HEK293T (cell line): Measurements from ENCODE around the gene GRAMD2A.

Source experiments
- CTCF ChIA-PET: fragments of 350-600 bp; formaldehyde crosslinking; extraction: SDS; loops from one replicate; lab custom pipeline; 2021; ENCODE audit warnings: antibody characterized with exemption, inconsistent platforms; lab: Yijun Ruan, JAX
- POLR2A ChIA-PET: fragments of 350-600 bp; formaldehyde crosslinking; extraction: SDS; loops from one replicate; lab custom pipeline; 2020; ENCODE audit warnings: antibody characterized with exemption, inconsistent platforms; lab: Yijun Ruan, JAX
- DNase-seq: peaks from one replicate; pipeline ENCODE4 v3.0.0; 2012; ENCODE audit warnings: mixed read lengths; ENCODE audit errors: extremely low spot score
- ARNT ChIP-seq: fragments of 450-650 bp; IDR thresholded peaks from 2 replicates; pipeline ENCODE4 v1.6.1; 2017; ENCODE audit warnings: mild to moderate bottlenecking
- BHLHE40 ChIP-seq: fragments of 450-650 bp; IDR thresholded peaks from 2 replicates; pipeline ENCODE4 v1.6.1; 2016; ENCODE audit warnings: mild to moderate bottlenecking, moderate library complexity, borderline replicate concordance
- CTBP1 ChIP-seq: fragments of 450-650 bp; IDR thresholded peaks from 2 replicates; pipeline ENCODE4 v1.6.1; 2016; ENCODE audit warnings: borderline replicate concordance
- ELF4 ChIP-seq: fragments of 450-650 bp; IDR thresholded peaks from 2 replicates; pipeline ENCODE4 v1.6.1; 2017; ENCODE audit warnings: antibody characterized with exemption
- FOXA1 ChIP-seq: fragments of 450-650 bp; IDR thresholded peaks from 2 replicates; pipeline ENCODE4 v1.6.1; 2016; ENCODE audit warnings: mild to moderate bottlenecking
- FOXK2 ChIP-seq: fragments of 450-650 bp; IDR thresholded peaks from 2 replicates; pipeline ENCODE4 v1.6.1; 2016; ENCODE audit warnings: mild to moderate bottlenecking
- FOXM1 ChIP-seq: fragments of 450-650 bp; IDR thresholded peaks from 2 replicates; pipeline ENCODE4 v1.6.1; 2017; ENCODE audit warnings: mild to moderate bottlenecking, borderline replicate concordance
- HDGF ChIP-seq: fragments of 450-650 bp; IDR thresholded peaks from 2 replicates; pipeline ENCODE4 v1.6.1; 2017; ENCODE audit warnings: antibody characterized with exemption, borderline replicate concordance
- L3MBTL2 ChIP-seq: fragments of 450-650 bp; conservative IDR thresholded peaks from 2 replicates; pipeline ENCODE4 v1.6.1; 2016; ENCODE audit warnings: mild to moderate bottlenecking
- LEF1 ChIP-seq: fragments of 450-650 bp; IDR thresholded peaks from 2 replicates; pipeline ENCODE4 v1.6.1; 2017; ENCODE audit warnings: mild to moderate bottlenecking, borderline replicate concordance
- NFRKB ChIP-seq: fragments of 450-650 bp; IDR thresholded peaks from 2 replicates; pipeline ENCODE4 v1.6.1; 2016; ENCODE audit warnings: mild to moderate bottlenecking, moderate library complexity
- SP1 ChIP-seq: fragments of 450-650 bp; IDR thresholded peaks from 2 replicates; pipeline ENCODE4 v1.6.1; 2017
- SUZ12 ChIP-seq: fragments of 450-650 bp; IDR thresholded peaks from 2 replicates; pipeline ENCODE4 v1.6.1; 2016; ENCODE audit warnings: mild to moderate bottlenecking
- TARDBP ChIP-seq: fragments of 450-650 bp; IDR thresholded peaks from 2 replicates; pipeline ENCODE4 v1.6.1; 2016
- ZNF384 ChIP-seq: fragments of 450-650 bp; IDR thresholded peaks from 2 replicates; pipeline ENCODE4 v1.6.1; 2016
- TF ChIP-seq, protein P1 (sequence below): fragments of 450-650 bp; IDR thresholded peaks from 2 replicates; pipeline ENCODE4 v1.6.1; 2016

The GRAMD2A gene

GRCh38 chr15:72195101-72195511, 2.5 kb downstream of the GRAMD2A start:
- CTCF ChIA-PET: no interaction called here
- TF ChIP-seq FOXM1 (no peak), ARNT (no peak), NFRKB (no peak), LEF1 (no peak), SP1 (no peak), FOXA1 (no peak)
- TF ChIP-seq, protein P1, sequence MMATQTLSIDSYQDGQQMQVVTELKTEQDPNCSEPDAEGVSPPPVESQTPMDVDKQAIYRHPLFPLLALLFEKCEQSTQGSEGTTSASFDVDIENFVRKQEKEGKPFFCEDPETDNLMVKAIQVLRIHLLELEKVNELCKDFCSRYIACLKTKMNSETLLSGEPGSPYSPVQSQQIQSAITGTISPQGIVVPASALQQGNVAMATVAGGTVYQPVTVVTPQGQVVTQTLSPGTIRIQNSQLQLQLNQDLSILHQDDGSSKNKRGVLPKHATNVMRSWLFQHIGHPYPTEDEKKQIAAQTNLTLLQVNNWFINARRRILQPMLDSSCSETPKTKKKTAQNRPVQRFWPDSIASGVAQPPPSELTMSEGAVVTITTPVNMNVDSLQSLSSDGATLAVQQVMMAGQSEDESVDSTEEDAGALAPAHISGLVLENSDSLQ: no peak

GRCh38 chr15:72193836-72194396, 3.7 kb downstream of the GRAMD2A start:
- TF ChIP-seq SP1: no peak
- TF ChIP-seq LEF1: no peak
- TF ChIP-seq ELF4: no peak
- no peak for TF ChIP-seq ZNF384
- no peak for TF ChIP-seq ARNT
- TF ChIP-seq FOXA1: no peak
- TF ChIP-seq L3MBTL2: no peak
- TF ChIP-seq CTBP1: no peak
- TF ChIP-seq FOXM1: no peak
- TF ChIP-seq SUZ12: no peak
- TF ChIP-seq, protein P1: no peak
- TF ChIP-seq HDGF: no peak
- no peak for TF ChIP-seq NFRKB
- no peak for TF ChIP-seq TARDBP
- TF ChIP-seq FOXK2: no peak
- TF ChIP-seq BHLHE40: no peak
- DNase-seq: no peak
- ChIA-PET POLR2A (no interaction called here), CTCF (no interaction called here)

More at GRCh38 chr15:72195101-72195511, 2.5 kb downstream of the GRAMD2A start:
- no peak for DNase-seq
- POLR2A ChIA-PET: interaction anchor here (1.4 to 1.5 kb wide), 2 partner anchors 35 to 37 kb away, joined by 4 to 9 read pairs; partner anchors contain the start of gene PKM

- no peak for TF ChIP-seq TARDBP
- TF ChIP-seq ZNF384: no peak
- no peak for TF ChIP-seq ELF4
- no peak for TF ChIP-seq NFRKB
- no peak for TF ChIP-seq ARNT
- TF ChIP-seq, protein P1: no peak
- POLR2A ChIA-PET: no interaction called here
- no peak for DNase-seq
- CTCF ChIA-PET: no interaction called here
Measured at GRCh38 chr15:72192416-72192815, 5.2 kb downstream of the GRAMD2A start.

GRCh38 chr15:72189250-72189902, 8.2 kb downstream of the GRAMD2A start:
- ChIA-PET CTCF (interaction anchor here (0.9 kb wide), 1 partner anchor 12 kb away, joined by 3 read pairs; no protein-coding TSS in a partner anchor), POLR2A (no interaction called here)
- no peak for TF ChIP-seq BHLHE40
- no peak for DNase-seq

- CTCF ChIA-PET: interaction anchor here (0.9 kb wide), 1 partner anchor 441 kb away, joined by 3 read pairs; no protein-coding TSS in a partner anchor
- POLR2A ChIA-PET: interaction anchor here (0.8 kb wide), 1 partner anchor 46 kb away, joined by 3 read pairs; no protein-coding TSS in a partner anchor
- no peak for DNase-seq
- TF ChIP-seq ZNF384 (no peak), LEF1 (no peak), HDGF (no peak), FOXM1 (no peak), TARDBP (no peak), ELF4 (no peak), SP1 (no peak), SUZ12 (no peak), FOXA1 (no peak)
Measured at GRCh38 chr15:72184165-72184811, 13.3 kb downstream of the GRAMD2A start.

DNA sequence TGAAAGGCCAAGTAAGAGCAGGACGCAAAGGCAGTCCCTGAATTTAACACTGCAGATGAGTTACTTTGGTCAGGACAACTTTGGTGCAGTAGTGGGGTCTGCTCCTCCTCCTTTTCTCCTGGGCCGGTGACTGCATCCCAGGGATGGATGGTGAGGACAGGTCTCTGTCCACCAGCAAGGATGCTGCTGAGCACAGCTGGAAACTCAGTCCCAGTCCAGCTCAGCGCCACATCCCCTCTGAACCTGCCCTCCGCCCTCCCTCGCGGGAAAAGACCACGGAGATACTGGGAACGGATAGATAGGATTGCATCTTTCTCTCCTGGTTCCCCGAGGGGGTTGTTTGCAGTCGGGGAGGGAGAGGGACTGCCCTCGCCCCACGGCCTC, 13.8 kb downstream of the GRAMD2A start:
- POLR2A ChIA-PET: interaction anchor here (0.8 kb wide), 1 partner anchor 47 kb away, joined by 3 read pairs; no protein-coding TSS in a partner anchor
- TF ChIP-seq HDGF: no peak
- TF ChIP-seq FOXM1: no peak
- CTCF ChIA-PET: no interaction called here
- no peak for DNase-seq

DNA sequence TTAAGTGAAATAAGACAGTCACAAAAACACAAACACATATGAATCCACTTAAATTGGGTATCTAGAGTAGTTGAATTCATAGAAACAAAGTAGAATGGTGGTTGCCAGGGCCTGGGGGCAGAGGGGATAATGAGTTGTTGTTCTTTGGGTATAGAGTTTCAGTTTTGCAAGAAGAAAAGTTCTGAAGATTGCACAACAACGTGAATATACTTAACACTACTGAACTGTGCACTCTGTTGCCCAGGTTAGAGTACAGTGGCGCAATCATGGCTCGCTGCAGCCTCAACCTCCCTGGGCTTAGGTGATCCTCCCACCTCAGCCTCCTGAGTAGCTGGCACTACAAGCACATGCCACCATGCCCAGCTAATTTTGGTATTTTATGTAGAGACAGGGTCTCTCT, 14.9 kb downstream of the GRAMD2A start:
- DNase-seq: no peak
- ChIA-PET POLR2A (no interaction called here), CTCF (no interaction called here)
- TF ChIP-seq HDGF (no peak), SP1 (no peak), L3MBTL2 (no peak), TARDBP (no peak), FOXA1 (no peak), FOXK2 (no peak), FOXM1 (no peak), SUZ12 (no peak), LEF1 (no peak), ELF4 (no peak), ARNT (no peak), NFRKB (no peak), ZNF384 (no peak), CTBP1 (no peak), BHLHE40 (no peak)
- TF ChIP-seq, protein P1: no peak
